Body of pancreas (tissue), 4 donors: ENCODE measurements around the gene IQCN. TPM values are rescaled to one million over a fixed set of nuclear protein-coding genes. Genes with fewer than 3 reads are reported as not detected.

ENCODE experiments used
- ATAC-seq: fragments of 150-250 bp; one replicate; pipeline ENCODE4 v1.9.1; 2016
- DNase-seq, 4 donors: peaks; one replicate each; pipeline ENCODE4 v3.0.0-alpha.2; 2019
- H3K27ac ChIP-seq, 4 donors: fragments of 200-600 bp; sonication (generic); 1 replicate in 3 of 4; 2 replicates in 1 of 4; pipeline versions ENCODE4 v1.5.1 to v1.6.1; 2016 to 2019; ENCODE audit warnings: mild to moderate bottlenecking in 1 of 4, mixed read lengths in 1 of 4, moderate library complexity in 1 of 4
- H3K27me3 ChIP-seq, 2 donors: fragments of 200-600 bp; sonication (generic); one replicate each; pipeline ENCODE4 v1.6.0; 2016; ENCODE audit warnings: mild to moderate bottlenecking in 1 of 2
- H3K36me3 ChIP-seq, 2 donors: fragments of 200-600 bp; sonication (generic); replicated peaks in 1 of 2; 2 replicates each; pipeline ENCODE4 v1.5.1; 2016; ENCODE audit warnings: low read depth in 2 of 2; ENCODE audit not compliant: insufficient read depth in 1 of 2
- H3K4me1 ChIP-seq: fragments of 200-600 bp; sonication (generic); one replicate; pipeline ENCODE4 v1.6.0; 2016
- H3K4me3 ChIP-seq, 2 donors: fragments of 200-600 bp; sonication (generic); 1 replicate in 1 of 2; 2 replicates in 1 of 2; pipeline ENCODE4 v1.5.1; 2016 to 2019
- H3K9me3 ChIP-seq, 3 donors: fragments of 200-600 bp; sonication (generic); 1 replicate in 2 of 3; 2 replicates in 1 of 3; pipeline ENCODE4 v1.5.1; 2016
- CTCF ChIP-seq, 7 experiments: fragments of 450-650 bp in 4 of 7; fragments of 200-600 bp in 3 of 7; sonication (generic) in 3 of 7; IDR thresholded peaks; one replicate each; pipeline ENCODE4 v1.5.1; 2016 to 2019; ENCODE audit warnings: antibody characterized with exemption in 7 of 7
- POLR2A ChIP-seq, 3 donors: fragments of 450-650 bp; IDR thresholded peaks; one replicate each; pipeline ENCODE4 v1.6.1; 2016; ENCODE audit warnings: antibody characterized with exemption in 3 of 3, mild to moderate bottlenecking in 2 of 3
- WGBS, 2 donors: methylation state at CpG; one replicate each; pipeline ENCODE4 v1.1.5; 2017; 5-methylcytosine and 5-hydroxymethylcytosine counted together
- intact Hi-C: fragments of 100-400 bp; cut with DNase I; formaldehyde crosslinking; loops from one replicate; pipeline ENCODE4 v1.15.1; 2023
- total RNA-seq, 2 donors: library from RNA; depleted of rRNA; stranded (reverse); fragments of >200 nt; gene quantifications; one replicate each; pipeline ENCODE4 v1.1.0, GENCODE V29; 2016

Gene IQCN
- total RNA-seq, 2 donors from 2014 or later, result 5.6 to 7.0 TPM

GRCh38 chr19:18292462-18292809 is 18.2 kb upstream of the IQCN start:
- DNase-seq, result peak in 2 of 4 donors; percentile 51 to 52
- Histone ChIP-seq H3K27me3 (no peaks in the 10 kb centered on the region), H3K4me3 (peak overlapping the region; percentile 4 to 8), H3K36me3 (no peaks in the 10 kb centered on the region), H3K9me3 (no peaks in the 10 kb centered on the region), H3K27ac (peak overlapping the region; percentile 77 to 93 (median 88)), H3K4me1 (peaks cover 35% of the 10 kb centered on the region)
- TF ChIP-seq POLR2A (IDR thresholded peaks at IDR 0.05) (no peak), CTCF (IDR thresholded peaks at IDR 0.05) (no peak)
- peak; percentile 36 for ATAC-seq
- 0 to 1% methylated on average over 8 to 20 of the region's 20 CpGs for WGBS, 2 donors
- intact Hi-C loops, result no loop called here

GRCh38 chr19:18291590-18292461 is 17.6 kb upstream of the IQCN start:
- no peaks in the 10 kb centered on the region for H3K27me3 ChIP-seq
- peak; percentile 70 to 87 (median 80) for DNase-seq
- H3K27ac ChIP-seq, result peak overlapping the region; percentile 77 to 93 (median 88)
- peak; percentile 74 for ATAC-seq
- H3K9me3 ChIP-seq, result no peaks in the 10 kb centered on the region
- TF ChIP-seq CTCF (IDR thresholded peaks at IDR 0.05), result no peak
- peak; percentile 46 to 80 (median 74) for TF ChIP-seq POLR2A (IDR thresholded peaks at IDR 0.05)
- H3K36me3 ChIP-seq, result no peaks in the 10 kb centered on the region
- H3K4me1 ChIP-seq, result peaks cover 35% of the 10 kb centered on the region
- WGBS, 2 donors, result 3% methylated on average over 27 to 72 of the region's 75 CpGs
- intact Hi-C loops, result no loop called here
- peak overlapping the region; percentile 4 to 8 for H3K4me3 ChIP-seq

DNA sequence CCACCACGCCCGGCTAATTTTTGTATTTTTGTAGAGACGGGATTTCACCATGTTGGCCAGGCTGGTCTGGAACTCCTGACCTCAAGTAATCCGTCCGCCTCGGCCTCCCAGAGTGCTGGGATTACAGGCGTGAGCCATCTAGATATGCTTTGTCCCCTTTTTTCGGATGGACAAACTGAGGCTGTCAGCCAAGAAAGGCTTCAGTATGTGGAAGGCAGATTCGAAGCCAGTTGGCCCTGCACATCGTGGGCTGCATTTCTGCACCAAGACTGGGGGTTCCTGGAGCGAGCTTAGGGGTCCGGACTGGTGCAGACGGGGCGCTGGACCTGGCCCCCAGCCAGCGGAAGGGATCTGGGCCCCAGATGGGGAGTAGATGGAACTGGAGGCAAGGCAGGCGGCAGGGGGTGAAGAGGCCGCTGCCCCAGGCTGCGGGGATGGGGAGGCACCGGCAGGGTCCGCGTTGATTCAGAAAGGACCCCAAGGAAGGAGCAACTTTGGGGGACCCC is 16.8 kb upstream of the IQCN start:
- intact Hi-C loops, result no loop called here
- TF ChIP-seq CTCF (IDR thresholded peaks at IDR 0.05), result no peak
- TF ChIP-seq POLR2A (IDR thresholded peaks at IDR 0.05), result no peak
- WGBS, 2 donors, result 61 to 78% methylated on average over 19 to 21 of the region's 21 CpGs
- Histone ChIP-seq H3K9me3 (no peaks in the 10 kb centered on the region), H3K4me1 (peaks cover 35% of the 10 kb centered on the region), H3K36me3 (no peaks in the 10 kb centered on the region), H3K4me3 (no peak overlapping the region), H3K27me3 (no peaks in the 10 kb centered on the region), H3K27ac (peak overlapping the region; percentile 77 to 93 (median 88))
- DNase-seq (no peak), ATAC-seq (no peak)

GRCh38 chr19:18290302-18291018 is 16.2 kb upstream of the IQCN start:
- WGBS, 2 donors, result 43 to 47% methylated on average over 11 to 12 of the region's 14 CpGs
- DNase-seq, result peak in 1 of 4 donors; percentile 36
- H3K27me3 ChIP-seq, result no peaks in the 10 kb centered on the region
- ATAC-seq, result no peak
- TF ChIP-seq POLR2A (IDR thresholded peaks at IDR 0.05) (no peak), CTCF (IDR thresholded peaks at IDR 0.05) (no peak)
- peak overlapping the region in 3 of 4 donors; percentile 26 to 93 (median 91) for H3K27ac ChIP-seq
- H3K9me3 ChIP-seq, result no peaks in the 10 kb centered on the region
- intact Hi-C loops, result no loop called here
- H3K36me3 ChIP-seq, result no peaks in the 10 kb centered on the region
- H3K4me3 ChIP-seq, result no peak overlapping the region
- H3K4me1 ChIP-seq, result peaks cover 35% of the 10 kb centered on the region
